ENCODE measurements around the gene CMIP.

The CMIP gene

GRCh38 chr16:81446907-81447268 lies 2.3 kb downstream of the CMIP start:
- DNase-seq (ENCODE audit: low read depth): no peak

GRCh38 chr16:81447383-81448101 lies 2.9 kb downstream of the CMIP start:
- no peak for DNase-seq (ENCODE audit: low read depth)

DNA sequence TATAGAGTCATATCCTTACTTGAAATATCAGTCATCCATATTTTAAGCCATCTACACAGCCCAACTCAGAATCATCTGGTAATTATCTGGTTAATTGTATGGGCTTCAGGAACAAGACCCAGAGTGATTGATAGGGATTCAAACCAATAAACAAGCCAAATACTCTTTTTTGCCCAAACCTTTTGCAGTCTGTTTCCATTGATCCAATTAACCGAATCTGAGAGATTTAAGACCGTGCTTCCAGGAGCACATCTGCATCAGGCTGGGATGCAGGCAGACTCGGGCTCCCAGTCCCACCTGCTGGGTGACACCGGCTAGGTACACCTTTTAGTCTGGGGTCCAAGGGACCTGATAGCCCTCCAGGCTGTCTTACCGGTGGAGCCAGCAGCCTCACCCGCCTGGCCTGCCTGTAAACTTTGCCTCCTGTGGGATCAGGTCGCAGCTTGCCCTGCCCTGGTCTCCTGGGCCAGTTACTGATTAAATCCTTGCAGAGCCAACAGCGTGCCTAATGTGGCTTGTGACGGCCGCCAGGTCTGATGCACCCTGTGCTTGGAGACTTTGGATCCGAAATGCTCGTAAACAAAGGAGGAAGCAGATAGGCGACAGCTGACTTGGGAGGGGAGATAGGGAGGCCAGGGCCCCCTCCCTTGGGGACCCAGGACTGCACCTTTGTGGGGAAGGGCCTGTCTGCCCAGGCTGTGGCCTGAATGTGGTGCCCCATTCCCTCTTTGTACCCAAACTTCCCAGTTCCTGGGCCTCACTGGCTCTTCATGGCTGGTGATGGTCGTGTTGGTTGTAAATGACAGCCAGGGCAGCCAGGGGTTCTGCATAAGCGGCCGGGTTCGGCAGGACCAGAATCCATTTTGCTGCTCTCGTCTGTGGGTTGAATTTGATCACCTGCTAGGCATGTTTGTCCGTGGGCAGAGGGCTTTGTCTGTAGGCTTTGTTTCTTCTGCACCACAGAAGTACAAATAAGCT lies 3.8 kb downstream of the CMIP start:
- DNase-seq (ENCODE audit: low read depth): no peak

DNA sequence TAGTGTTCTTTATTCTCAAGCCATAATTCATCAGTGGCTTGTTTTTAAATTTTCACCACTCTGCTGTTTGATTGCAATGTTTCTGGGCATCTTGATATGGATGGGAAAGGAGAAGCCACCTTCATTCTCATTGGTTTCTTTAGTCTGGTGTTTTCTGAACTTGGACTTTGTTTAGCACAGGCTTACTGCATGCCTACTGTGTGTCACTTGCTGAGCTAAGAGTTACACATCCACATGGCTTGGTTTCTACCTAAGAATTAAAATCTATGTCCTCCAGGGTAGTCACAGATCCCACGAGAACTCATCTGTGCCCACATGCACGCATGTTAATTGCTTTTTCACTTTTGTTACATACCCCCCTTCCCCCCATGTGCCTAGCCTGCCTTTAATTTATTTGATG lies 4.6 kb downstream of the CMIP start:
- DNase-seq (ENCODE audit: low read depth): no peak

DNA sequence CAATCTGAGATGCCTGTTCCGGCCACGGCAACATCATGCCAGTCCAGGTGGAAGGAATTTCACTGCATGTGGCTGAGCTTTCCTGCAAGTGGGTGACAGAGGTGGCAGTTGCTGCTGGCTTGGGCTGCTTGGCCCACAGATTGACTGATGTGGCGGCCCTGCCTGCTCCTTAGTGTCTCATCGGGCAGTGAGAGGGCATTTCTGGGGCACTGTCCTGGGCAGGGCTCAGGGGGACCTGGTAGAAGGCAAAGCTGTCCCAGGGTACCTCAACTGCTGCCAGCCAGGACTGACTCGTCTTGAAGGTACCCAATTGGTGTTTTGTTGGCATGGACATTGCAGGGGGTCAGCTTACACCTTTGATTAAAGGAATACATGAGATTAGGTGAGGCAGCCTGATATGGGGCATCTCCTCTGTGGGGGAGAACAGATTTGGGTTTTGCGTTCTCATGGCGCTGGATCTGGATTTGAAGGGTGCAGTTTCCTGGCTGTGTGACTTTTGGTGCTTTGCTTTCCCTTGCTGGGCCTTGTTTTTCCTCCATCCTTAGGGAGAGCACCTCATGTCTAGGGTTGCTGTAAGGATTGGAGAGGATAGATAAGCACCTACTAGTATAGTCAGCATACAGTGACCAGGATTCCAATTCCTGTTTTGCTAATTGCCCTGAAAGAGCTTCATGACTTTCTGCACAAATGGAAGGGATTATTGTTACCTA lies 5.4 kb downstream of the CMIP start:
- no peak for DNase-seq (ENCODE audit: low read depth)

DNA sequence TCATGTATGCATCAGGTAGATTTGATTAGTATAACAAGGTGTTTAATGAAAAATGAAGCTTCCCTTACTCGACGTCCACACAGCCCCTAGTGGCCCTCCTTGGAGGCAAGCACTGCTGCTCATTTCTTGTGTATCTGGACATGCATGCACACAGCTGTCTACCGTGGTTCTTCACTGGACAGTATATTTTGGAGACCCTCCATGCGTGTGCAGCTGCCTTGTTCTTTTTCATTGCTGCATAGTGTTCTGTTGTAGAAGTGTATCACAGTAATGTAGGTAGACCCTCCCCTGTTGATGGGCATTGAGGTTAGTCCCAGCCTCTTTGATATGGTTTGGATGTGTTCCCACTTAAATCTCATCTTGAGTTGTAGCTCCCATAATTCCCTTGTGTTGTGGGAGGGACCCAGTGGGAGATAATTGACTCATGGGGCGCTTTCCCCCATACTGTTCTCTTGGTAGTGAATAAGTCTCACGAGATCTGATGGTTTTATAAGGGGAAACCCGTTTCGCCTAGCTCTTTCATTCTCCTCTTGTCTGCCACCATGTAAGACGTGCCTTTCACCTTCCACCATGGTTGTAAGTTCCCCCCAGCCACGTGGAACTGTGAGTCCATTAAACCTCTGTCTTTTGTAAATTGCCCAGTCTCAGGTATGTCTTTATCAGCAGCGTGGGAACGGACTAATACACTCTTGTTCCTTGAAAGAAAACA lies 6.3 kb downstream of the CMIP start:
- no peak for DNase-seq (ENCODE audit: low read depth)

DNA sequence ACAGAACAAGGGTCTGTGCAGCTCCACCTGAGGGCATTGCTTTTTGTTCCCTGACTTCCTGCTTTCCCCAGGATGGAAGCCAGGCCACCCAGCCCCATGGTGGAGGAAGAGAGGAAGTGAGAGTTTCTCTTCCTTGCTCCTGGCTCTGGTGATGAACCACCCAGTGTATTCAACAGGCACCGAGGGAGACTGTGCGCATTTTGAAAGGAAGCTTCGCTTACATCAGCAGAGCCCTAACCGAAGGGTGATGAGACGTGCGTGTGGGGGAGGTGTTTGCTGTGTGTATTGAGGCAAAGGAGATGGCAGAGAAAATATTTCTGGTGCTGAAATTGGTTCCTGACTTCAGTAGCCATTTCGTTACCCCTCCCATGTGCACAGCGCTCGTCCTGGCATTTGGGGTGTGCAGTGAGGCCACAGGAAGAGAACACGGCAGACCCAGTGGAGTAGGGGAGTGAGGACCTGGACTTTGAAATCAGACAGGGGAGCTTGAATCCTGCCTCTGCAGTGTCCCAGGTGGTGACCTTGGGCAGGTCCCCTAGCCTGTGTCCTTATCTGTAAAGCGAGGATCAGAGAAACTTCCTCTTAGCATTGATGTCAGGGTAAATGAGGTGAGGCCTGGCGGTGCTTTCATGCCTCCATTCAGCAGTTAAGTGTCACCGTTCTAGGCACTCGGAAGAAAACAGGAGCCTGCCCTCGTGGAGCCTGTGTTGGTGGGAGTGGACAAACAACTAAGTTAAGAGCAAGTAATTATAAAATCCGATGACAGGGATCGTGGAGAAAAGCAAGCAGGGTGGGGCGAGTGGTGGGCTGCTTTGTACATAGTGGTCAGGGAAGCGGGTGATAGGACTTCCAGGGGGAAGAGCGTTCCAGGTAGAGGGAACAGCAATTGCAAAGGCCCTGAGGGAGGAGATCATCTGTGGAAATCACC lies 7.4 kb downstream of the CMIP start:
- peak; percentile 25 for DNase-seq (ENCODE audit: low read depth)

DNA sequence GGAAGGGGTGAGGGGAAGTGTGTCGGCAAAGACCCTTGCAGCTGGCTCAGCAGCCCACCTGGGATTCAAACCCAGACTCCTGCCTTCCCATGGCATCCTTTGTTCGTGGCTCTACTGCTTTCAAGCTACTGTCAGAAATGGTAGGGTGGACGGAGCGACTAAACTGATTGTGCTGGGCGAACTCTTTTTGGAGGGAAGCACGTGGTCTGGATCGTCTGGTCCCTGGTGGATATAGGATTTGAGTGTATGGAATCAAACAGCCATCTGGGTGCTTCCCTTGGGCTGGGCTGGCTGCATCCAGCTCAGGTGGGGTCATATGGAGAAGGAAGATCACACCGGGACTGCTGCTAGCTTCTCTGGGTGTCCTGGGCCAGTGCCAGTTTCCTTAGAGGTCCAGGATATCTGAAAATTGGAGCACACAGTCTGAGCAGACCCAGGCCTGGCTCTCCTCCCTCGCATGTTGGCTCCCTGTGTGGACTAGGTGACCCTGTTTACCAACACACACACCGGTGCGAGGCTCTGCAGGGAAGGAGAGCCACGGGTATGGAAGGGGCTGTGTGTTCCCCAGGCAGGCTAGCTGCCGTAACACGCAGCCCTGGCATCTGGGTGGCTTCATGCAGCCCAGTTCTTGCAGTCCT lies 8.6 kb downstream of the CMIP start:
- DNase-seq (ENCODE audit: low read depth): no peak

- no peak for DNase-seq (ENCODE audit: low read depth)
Measured at GRCh38 chr16:81454044-81454443, 9.4 kb downstream of the CMIP start.

- no peak for DNase-seq (ENCODE audit: low read depth)
Measured at GRCh38 chr16:81455006-81455405, 10.4 kb downstream of the CMIP start.

DNA sequence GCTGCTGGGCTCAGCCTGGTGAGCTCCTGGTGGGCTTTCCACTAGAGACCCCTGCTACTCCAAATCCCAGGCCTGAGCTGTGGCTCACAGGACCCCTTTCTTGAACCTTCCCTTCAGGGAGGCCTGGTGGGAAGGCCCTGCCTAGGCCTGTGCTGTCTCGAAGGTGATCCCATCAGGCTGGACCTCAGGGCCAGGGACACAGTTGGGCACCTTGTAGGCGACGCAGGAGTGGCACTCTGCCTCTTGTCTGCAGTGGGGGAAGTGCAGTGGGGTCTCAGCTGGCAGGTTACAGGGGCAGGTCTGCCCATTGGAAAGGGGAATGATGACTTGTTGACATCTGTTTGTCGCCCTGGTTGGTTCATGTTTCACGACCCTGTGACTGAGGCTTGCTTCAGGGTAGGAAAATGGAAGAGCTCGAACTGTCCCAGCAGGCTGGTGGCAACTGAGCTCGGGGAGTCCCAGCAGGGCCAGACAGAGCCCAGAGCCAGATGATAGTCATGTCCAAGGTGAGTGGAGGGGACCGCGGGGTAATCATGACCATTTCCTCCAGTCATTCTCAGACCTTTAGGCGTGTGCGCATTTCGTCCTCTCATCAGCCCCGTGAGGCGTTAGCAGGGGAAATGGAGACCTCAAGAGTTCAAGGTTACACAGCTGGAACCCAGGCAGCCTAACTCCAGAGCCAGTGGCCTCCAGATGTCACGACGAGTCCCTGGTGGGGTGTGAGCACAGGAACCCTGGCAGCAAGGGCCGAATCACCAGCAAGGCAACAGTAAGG lies 11.3 kb downstream of the CMIP start:
- no peak for DNase-seq (ENCODE audit: low read depth)

GRCh38 chr16:81456523-81457325 lies 12.1 kb downstream of the CMIP start:
- DNase-seq (ENCODE audit: low read depth): no peak

DNA sequence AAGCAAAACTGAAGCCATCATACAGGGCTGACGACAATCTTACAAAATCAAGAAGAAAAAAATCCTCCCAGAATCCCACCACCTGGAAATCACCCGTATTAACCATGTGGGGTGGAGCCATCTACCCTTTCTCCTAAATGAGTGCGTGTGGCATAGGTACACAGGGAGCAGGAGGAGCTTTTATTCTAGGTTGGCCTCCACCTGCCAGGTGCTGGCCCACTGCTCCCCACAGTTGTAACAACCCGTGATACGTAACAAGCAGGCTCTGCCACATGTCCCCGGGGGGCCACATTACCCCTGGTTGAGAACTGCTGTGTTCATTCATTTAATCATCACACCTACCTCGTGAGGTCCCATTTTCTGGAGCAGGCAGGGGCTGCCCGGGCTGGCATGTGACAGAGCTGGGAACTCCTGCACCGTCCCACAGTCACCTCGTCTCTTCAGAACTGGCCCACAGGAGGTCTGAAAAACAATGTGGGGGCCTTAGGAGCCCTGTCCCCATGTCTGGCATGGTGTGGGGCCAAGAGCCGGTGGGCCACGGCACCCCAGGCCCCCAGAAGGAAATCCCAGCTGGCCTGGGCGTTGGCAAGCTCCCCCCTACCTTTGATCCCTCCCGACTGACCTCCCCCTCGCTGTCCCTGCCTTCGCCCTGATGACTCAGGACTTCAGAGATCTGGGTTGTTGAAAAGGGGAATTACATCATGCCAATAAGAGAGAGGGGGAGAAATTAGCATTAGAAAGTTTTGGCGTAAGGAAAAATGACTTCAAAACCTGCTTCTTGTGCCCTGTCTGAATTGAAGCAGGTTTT lies 12.9 kb downstream of the CMIP start:
- no peak for DNase-seq (ENCODE audit: low read depth)

GRCh38 chr16:81458149-81458669 lies 13.6 kb downstream of the CMIP start:
- no peak for DNase-seq (ENCODE audit: low read depth)

DNA sequence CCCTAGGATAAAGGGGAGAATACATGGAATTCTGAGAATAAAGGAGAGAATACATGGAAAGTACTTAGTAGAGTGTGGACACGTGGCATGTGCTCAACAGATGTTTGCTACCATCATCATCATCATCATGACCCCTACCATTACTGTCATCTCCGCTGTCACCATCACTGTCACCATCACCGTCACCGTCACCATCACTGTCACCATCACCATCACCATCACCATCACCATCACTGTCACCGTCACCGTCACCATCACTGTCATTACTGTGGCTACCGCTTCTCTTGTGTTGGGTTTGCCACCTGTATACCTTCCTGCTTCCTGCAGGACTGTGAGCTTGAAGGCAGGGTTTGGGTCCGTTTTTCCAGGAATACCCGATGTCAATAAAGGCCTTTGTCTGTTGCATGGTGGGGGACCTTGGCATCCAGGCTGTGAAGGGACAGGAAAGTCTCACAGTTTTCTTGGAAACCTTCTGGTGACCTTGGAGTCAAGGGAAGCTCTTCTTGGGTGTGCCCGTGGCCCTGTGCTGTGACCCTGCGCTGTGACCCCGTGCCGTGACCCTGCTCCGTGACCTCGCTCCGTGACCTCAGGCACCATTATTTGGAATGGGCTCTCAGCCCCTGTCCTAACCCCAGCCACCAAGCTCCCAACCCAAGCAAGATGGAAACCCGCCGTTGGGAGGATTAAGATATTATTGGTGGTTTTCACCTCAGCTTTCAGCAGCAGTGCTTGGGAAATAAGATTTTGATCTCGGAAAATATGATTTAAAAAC lies 14.4 kb downstream of the CMIP start:
- no peak for DNase-seq (ENCODE audit: low read depth)

GRCh38 chr16:81460075-81460474 lies 15.5 kb downstream of the CMIP start:
- no peak for DNase-seq (ENCODE audit: low read depth)

GRCh38 chr16:81461243-81461642 lies 16.6 kb downstream of the CMIP start:
- no peak for DNase-seq (ENCODE audit: low read depth)
